ENCODE results near the gene USP48.
"Not testable (repeated sequence)": the region's sequence is repeated elsewhere in the genome, so short reads cannot be mapped to it uniquely, and the experiment has no call there.

The USP48 gene

DNA sequence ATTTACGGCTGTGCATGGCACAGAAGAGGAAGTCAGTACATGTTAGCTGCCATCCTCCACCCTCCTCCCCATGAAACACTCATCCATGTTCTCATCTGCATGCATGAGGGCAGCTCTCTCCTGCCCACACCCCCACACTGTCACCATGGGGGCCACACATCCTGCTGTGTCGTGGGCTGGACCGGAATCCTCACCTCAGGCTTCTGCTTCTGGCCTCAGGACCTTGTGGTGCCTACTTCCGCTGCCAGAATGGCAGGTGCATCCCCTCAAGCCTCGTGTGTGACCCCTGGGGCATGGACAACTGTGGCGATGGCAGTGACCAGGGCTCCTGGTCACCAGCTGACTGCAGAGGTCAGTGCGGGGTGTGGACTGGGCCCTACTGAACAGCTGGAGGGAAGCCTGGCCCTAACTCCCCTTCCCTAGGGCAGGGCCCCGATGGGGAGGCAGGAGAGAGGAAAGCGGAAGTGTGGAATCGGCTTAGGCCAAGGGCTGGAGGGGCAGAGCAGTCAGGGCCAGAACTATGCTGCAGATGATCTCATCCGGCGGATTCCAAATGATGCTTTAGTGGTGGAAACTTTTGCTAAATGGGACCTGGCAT lies 32.9 kb upstream of the USP48 start:
- DNase-seq = peak; percentile 78

DNA sequence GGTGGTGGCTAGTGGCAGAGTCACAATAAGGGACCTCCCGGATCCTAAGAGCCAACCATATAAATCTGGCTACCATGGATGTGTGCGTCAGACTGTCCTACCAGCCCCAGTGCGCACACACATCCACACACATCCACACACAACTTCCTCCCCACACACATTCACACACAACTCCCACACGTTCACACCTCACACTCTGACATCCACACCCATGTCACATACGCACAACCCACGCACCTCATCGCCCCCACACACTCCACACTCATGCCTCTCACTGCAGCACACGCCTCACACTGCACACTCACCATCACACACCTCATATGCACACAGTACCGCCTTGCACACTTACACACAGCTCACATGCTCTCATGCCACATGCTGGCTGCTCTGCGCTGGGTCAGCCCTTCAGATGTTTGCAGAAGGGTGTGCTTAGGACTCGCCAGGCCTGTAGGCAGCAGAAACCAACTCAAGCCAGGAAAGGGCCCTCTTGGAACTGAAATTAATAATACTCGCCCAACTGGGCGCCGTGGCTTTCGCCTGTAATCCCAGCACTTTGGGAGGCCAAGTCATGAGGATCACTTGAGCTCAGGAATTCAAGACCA lies 32.1 kb upstream of the USP48 start:
- DNase-seq = no peak

DNA sequence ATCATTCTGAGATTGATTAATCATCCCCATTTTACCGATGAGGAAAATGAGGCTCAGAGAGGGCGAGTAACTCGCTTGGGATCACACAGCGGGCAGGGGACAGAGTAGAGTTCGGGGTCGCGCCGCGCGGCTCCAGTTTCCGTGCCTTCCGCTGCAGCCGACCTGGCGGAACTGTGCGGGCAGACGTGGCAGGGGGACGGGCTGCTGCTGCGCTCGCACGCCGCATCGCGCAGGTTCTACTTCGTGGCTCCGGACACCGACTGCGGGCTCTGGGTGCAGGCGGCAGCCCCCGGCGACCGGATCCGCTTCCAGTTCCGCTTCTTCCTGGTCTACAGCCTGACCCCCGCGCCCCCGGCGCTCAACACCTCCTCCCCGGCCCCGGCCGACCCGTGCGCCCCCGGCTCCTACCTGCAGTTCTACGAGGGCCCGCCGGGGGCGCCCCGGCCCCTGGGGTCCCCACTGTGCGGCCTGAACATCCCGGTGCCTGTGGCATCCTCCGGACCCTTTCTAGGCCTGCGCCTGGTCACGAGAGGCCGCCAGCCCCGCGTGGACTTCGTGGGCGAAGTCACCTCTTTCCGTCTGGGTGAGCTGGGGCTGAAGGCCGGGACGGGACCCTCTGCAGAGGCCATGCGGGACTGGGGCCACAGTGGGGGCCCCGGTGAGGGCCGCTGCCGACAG lies 31.4 kb upstream of the USP48 start:
- peak; percentile 58 for DNase-seq

DNA sequence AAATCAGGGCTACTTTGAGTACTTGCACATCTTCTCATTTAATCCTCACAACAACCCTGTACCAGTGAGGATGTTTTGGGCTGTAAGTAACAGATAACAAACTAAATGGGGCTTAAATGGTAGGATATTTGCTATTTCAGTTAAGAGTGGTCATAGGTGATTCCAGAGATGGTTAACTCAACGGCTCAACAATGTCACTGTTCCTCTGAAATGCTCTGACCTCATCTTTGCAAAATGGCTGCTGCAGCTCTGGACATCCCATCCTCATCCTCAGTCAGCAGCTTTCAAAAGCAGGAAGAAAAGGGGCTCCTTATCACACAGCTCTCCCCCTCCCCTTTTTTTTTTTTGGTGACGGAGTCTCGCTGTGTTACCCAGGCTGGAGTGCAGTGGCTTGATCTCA lies 30.6 kb upstream of the USP48 start:
- no peak for DNase-seq

DNA sequence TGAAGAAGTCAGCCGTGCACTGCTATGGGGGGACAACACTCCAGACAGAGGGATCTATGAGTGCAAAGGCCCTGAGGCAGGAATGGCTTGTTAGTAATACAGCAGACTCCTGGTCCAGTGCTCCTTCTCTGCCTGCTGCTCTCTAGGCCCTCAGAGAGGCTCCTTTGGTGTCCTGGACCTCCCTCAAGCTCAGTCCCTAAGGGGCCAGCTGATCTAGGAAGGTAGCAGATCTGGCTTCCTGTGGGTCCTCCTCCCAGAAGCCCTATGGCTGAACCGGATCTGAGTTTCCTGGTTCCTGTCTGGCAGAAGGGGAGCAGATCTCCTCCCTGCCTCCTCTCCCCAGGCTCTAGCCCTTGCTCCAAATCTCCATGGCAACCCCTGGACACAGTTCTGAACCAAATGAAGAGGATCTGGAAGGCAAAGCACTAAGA lies 28.9 kb upstream of the USP48 start, which contains the start of gene LDLRAD2:
Gene LDLRAD2, plus strand, starts transcription at position 391 of the 431 bp plus-strand sequence. CDS start 187 bp downstream, outside the sequence.
- DNase-seq = no peak

DNA sequence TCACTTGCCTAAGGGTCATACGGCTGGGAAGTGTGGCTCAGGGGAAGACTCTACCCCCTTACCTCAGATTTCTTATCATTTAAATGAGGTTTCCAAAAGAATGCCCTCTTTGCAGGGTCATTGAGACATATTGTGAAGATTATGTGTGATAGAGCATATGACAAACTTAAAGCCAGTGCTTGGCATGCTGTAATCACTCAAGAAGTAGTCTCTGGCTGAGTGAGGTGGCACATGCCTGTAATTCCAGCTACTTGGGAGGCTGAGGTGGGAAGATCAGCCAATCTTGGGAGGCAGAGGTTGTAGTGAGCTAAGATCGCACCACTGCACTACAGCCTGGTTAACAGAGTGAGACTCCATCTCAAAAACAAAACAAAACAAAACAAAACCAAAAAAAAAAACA lies 21.6 kb upstream of the USP48 start:
- no peak for DNase-seq

DNA sequence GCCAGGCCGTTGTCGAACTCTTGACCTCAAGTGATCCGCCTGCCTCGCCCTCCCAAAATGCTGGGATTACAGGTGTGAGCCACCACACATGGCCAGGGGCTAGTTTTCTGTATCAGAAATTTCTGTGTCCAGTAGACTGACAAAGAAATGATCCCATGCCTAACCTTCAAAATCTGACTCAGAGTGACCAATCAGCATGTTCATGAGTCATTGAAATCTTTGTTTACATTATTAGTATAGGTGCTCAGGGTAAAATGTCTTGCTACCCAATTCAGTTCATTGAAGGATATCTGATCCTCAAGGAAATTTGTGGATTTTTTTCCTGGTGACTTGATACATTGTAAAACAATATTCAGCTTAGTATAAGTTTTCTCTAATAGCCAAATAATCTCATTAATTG lies 18.2 kb upstream of the USP48 start:
- DNase-seq = no peak

DNA sequence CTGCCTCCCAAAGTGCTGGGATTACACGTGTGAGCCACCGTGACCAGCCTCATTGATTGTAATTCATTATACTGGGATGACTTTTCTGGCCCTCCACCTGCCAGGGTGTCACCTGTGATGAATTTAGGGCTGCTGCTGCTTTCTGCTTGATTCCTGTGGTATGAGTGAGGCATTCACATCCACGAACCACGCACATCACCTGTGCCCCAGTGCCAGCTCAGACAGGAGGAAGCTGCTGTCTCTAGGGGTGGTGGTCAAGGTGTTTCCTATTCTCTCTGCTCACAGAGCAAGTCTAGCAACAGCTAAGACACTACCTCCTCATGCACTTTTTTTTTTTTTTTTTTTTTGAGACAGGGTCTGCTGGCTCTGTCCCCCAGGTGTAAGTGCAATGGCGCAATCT lies 16.8 kb upstream of the USP48 start:
- DNase-seq = no peak

DNA sequence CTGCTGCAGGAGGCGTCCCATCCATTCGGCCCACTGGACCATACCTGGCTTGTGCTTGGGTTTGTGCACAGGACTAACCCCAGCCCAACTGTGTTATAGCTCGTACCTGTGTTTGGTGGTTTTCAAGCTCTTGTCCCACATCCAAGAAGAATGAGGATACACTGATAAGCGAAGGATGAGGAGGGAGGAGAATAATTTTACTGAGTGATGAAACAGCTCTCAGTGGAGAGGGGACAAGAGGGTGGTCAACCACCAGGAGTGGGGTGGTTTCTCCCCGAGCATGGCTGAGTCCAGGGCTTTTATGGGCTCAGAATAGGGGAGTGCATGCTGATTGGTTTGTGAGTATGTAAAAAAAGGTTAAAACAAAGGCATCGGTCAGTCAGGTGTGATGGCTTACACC lies 12.1 kb upstream of the USP48 start:
- no peak for DNase-seq

DNA sequence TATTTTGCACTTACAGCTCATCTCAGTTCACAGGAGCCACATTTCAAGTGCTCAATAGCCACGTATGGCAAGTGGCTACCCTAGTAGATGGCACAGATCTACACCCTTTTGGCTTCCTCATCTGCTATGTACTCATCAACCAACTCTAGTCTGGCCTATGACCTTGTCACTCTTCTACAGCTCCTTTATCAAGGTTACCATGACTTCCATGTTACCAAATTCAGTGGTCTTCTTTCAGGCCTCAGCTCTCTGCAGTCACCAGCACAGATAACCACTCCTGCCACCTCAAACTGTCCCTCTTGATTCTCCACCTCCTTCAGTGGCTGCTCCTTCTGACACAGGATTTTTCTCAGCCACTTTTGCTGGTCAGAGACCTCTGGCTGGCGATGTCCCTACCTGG lies 11.7 kb upstream of the USP48 start:
- no peak for DNase-seq

DNA sequence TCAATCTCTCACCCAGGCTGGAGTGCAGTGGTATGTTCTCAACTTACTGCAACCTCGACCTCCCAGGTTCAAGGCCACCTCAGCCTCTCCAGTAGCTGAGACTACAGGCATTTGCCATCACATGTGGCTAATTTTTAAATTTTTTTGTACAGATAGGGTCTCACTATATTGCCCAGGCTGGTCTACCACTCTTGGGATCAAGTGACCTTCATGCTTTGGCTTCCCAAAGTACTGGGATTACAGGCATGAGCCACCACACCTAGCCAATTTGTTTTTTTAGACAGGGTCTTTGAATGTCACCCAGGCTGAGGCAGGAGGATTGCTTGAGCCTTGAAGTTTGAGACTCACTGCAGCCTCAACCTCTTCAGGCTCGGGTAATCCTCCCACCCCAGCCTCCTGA lies 10.2 kb upstream of the USP48 start:
- no peak for DNase-seq

DNA sequence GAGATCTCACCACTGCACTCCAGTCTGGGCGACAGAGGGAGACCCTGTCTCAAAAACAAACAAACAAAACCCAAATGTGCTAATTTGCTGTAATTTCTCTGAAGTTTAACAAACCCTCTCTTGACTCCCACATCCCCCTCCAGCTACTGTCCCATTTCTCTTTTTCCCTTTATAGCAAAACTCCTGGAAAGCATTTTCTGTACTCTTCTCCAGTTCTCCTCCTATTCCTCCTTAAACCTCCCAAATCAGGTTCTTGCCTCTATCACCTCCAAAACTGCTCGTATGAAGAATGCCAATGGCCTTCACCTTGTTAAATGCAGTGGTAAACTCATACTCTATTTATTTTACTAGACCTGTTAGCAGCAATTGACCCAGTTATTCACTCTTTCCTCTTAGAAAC lies 3.7 kb upstream of the USP48 start:
- no peak for DNase-seq

DNA sequence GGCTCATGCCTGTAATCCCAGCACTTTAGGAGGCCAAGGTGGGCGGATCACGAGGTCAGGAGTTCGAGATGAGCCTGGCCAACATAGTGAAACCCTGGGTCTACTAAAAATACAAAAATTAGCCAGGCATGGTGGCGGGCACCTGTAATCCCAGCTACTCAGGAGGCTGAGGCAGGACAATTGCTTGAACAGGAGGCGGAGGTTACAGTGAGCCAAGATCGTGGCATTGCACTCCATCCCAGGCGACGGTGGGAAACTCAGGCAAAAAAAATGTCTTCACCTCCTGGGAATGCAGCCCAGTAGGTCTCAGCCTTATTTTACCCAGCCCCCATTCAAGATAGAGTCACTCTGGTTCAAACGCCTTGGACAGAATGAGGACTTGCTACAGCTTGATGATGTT lies 2.8 kb upstream of the USP48 start:
- DNase-seq = not testable (repeated sequence)

DNA sequence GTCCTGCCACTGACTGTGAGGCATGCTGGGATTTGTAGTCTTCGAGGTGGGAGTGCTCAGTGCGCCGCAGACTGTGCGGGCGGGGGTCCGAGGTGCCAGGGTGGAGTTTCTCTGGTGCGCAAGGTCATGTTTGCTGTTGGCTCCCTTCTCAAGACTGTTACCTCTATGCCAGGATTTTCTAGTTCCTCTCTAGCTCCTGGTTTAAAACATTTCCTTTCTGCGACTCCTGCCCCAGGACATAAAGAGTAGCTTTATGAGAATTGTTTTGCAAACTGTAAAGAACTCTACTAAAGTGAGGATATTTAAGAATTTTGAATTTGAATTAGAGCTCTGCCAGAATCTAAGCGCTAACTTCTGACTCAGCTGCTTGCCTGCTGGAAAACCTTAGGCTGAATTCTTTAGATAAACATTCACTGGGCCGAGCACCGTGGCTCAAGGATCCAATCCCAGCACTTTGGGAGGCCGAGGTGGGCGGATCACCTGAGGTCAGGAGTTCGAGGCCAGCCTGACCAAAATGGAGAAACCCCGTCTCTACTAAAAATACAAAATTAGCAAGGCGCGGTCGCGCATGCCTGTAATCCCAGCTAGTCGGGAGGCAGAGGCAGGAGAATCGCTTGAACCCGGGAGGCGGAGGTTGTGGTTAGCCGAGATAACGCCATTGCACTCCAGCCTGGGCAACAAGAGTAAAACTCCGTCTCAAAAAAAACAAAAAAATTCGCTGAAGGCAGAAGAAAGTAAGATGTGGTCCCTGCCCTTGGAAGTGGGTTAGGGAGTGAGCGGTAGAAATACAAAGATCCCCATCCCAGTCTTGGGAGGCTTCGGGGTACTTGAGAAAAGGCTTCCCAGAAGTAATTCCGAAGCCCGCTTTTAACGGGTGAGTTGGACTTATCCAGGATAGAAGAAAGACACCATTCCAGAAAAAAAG lies 992 bp upstream of the USP48 start:
- DNase-seq = peak; percentile 49

DNA sequence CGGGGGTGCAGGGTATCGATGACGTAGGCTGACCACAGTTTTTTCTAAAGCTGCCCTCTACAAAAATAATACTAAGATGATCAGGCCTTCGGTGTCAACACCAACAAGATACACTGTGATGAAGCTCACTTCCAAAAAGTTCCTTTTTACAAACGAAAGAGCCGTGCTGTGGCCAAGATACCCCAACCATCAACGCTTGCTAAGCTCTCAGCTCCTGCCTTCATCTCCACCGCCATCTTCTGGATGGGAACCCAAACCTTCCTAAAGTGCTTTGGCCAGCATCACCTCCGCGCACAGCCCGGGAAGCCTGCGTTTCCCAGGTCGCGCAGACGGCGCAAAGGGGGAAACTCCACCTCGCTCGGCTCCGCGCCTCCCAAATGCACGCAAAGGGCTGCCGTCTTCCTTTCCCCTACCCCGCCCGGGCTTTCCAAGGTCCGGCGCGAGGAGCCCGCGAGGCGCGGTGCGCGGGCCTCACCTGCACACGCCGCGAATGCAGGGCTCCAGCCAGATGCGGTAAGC lies 541 bp downstream of the USP48 start:
- DNase-seq = peak; percentile 71

DNA sequence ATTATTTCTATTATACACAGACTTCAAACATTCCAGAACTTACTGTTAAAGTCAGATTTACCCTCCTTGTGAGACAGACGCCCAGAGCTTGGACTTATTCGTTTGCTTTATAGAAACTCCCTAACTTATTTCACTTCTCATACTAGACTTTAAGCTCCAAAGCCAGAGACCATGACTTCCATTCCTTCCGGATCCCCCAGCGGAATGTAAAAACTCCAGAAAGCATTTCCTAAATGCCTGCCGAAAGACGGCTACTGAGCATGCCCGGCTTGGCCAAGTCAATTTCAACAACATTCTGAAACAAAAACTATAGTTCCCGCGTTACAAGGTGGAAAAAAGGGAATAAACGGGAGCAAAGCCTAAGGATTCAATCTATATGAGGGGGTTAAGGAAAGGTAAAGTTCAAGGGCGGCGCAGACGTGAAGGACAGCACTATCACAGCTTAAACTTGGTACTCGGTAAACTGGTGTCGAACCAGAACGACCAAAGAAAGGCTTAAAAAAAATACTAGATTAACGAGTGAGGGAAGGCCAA lies 1.1 kb downstream of the USP48 start:
- peak; percentile 32 for DNase-seq

DNA sequence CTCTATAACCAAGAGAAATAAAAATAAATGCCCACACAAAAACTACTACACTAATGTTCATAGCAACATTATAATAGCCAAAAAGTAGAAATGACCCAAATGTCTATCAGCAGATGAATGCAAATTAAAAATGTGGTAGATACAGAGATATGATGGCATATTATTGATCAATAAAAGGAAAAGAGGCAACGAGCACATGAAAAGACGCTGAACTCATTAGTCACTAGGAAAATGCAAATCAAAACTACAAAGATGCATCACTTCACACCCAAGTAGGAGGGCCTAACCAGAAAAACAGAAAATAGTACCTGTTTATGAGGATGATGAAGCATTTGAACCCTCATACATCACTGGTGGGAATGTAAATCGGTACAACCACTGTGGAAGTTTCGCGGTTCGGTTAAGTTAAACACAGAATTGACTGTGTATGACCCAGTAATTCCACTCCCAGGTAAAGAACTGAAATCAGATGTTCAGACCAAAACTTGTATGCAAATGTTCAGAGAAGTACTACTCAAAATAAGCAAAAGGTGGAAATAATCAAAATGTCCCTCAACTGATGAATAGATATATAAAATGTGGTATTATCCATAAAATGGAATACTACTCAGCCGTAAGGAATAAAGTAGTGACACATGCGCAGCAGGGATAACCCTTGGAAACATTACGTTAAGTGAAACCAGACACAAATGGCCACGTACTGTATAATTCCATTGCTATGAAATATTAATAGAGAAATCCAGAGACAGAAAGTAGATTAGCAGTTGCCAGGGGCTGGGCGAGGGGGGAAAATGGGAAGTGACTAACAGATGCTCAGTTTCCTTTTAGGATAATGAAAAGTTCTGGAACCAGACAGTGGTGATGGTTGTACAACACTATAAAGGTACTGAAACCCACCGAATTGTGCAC lies 3.1 kb downstream of the USP48 start:
- DNase-seq = no peak

DNA sequence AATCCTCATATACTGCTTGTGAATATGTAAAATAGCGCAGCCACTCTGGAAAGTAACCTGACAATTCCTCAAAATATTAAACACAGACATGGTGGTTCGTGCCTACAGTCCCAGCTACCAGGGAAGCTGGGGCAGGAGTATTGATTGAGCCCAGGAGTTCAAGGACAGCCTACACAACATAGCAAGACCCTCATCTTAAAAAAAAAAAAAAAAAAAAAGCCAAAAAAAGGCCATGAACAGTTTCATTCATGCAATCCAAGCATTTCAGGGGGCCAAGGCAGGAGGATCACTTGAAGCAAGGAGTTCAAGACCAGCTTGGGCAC lies 4.6 kb downstream of the USP48 start:
- no peak for DNase-seq

DNA sequence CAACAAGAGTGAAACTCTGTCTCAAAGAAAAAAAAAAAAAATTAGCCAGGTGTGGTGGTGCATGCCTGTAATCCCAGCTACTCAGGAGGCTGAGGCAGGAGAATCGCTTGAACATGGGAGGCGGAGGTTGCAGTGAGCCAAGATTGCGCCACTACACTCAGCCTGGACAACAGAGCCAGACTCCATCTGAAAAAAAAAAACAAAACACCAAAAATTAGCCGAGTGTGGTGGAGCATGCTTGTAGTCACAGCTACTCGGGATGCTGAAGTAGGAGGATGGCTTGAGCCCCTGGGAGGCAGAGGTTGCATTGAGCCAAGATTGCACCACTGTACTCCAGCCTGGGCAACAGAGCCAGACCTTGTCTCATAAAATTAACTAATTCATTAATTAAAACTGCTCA lies 6.0 kb downstream of the USP48 start:
- not testable (repeated sequence) for DNase-seq

DNA sequence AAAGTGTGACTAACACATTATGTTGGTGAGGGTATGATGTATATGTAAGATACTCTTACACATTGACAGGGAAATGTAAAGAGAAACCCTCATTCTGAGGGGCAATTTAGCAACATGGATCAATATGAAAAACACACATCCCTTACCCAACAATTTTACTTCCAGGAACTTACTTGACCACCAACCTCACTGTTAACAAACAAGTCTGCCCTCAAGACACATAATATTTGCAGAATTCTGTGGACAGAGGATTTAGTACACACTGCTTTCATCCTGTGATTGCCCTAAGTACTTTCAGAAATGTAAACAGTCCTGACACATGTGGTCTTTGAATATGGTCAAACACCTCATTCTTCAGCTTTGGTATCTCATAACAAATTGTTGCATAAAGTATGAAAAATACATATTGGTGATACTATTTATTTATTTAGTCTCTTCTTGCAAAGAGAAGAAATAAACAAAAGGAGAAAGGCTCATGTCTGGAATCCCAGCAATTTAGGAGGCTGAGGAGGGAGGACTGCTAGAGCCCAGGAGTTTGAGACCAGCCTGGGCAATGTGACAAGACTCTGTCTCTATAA lies 6.9 kb downstream of the USP48 start:
- no peak for DNase-seq

DNA sequence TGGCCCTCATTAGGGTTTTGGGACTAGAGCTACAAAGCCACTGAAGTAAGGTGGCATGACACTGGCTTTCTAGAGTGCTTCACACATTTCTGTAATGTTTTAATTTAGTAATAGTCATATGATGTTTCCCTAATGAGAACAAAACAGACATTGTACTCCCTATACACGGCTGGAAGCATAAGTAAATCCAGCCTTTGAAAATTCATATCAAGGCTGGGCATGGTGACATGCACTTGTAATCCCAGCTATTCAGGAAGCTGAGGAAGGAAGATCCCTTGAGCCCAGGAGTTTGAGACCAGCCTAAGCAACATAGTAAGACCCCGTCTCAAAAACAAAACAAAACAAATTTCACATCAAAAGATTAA lies 7.4 kb downstream of the USP48 start:
- DNase-seq = no peak

Data from femur (tissue), 1 donor.